DOHH2 (cell line): Measurements from ENCODE around the gene SCTR.

Source experiments
- EZH2phosphoT487 ChIP-seq: fragments of 200-600 bp; sonication (generic); IDR thresholded peaks from 2 replicates; pipeline ENCODE4 v1.6.1; 2017; ENCODE audit warnings: borderline replicate concordance, mild to moderate bottlenecking, antibody characterized with exemption, low read length, moderate library complexity, mixed read lengths
- TF ChIP-seq, protein P1 (sequence below): fragments of 200-600 bp; sonication (generic); IDR thresholded peaks from one replicate; pipeline ENCODE4 v1.5.1; 2014; ENCODE audit warnings: antibody characterized with exemption, mild to moderate bottlenecking, low read depth, low read length; ENCODE audit not compliant: poor library complexity, severe bottlenecking

- TF ChIP-seq, protein P1, sequence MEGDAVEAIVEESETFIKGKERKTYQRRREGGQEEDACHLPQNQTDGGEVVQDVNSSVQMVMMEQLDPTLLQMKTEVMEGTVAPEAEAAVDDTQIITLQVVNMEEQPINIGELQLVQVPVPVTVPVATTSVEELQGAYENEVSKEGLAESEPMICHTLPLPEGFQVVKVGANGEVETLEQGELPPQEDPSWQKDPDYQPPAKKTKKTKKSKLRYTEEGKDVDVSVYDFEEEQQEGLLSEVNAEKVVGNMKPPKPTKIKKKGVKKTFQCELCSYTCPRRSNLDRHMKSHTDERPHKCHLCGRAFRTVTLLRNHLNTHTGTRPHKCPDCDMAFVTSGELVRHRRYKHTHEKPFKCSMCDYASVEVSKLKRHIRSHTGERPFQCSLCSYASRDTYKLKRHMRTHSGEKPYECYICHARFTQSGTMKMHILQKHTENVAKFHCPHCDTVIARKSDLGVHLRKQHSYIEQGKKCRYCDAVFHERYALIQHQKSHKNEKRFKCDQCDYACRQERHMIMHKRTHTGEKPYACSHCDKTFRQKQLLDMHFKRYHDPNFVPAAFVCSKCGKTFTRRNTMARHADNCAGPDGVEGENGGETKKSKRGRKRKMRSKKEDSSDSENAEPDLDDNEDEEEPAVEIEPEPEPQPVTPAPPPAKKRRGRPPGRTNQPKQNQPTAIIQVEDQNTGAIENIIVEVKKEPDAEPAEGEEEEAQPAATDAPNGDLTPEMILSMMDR: no peak
- no peak for TF ChIP-seq EZH2phosphoT487
Observed at GRCh38 chr2:119414894-119415293, 109.4 kb downstream of the SCTR start.
